HG03064 (cell line): Measurements from ENCODE around the gene RGS10.
"Not testable (repeated sequence)": the region's sequence is repeated elsewhere in the genome, so short reads cannot be mapped to it uniquely, and the experiment has no call there.

ENCODE experiments used
- ATAC-seq: cut with Tn5 transposase; IDR thresholded peaks from one replicate; pipeline ENCODE4 v1.9.1; 2021; ENCODE audit warnings: low read depth; ENCODE audit not compliant: unreplicated experiment

RGS10 gene

DNA sequence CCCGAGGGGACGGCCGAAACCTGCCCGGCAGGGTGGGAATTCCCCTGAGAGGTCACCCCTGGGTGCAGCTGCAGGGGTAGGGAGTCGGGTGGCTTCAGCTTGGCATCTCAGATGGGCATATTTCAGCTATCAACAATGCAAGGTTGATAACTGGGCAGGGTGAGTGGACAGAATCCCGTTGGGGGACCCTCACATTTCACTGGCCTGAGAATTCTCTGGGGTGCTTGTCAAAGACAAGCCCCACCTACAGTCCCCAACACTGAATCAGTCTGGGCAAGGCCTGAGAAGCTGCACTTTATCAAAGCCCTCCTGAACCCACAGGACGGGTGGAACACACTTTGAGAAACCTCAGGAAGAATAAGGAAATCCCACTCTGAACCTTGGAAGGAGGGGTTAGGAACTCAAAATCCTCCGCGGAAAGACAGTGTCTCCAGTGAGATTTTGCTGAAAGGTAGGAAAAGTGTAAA is 3.1 kb downstream of the RGS10 start:
- ATAC-seq = no peak

DNA sequence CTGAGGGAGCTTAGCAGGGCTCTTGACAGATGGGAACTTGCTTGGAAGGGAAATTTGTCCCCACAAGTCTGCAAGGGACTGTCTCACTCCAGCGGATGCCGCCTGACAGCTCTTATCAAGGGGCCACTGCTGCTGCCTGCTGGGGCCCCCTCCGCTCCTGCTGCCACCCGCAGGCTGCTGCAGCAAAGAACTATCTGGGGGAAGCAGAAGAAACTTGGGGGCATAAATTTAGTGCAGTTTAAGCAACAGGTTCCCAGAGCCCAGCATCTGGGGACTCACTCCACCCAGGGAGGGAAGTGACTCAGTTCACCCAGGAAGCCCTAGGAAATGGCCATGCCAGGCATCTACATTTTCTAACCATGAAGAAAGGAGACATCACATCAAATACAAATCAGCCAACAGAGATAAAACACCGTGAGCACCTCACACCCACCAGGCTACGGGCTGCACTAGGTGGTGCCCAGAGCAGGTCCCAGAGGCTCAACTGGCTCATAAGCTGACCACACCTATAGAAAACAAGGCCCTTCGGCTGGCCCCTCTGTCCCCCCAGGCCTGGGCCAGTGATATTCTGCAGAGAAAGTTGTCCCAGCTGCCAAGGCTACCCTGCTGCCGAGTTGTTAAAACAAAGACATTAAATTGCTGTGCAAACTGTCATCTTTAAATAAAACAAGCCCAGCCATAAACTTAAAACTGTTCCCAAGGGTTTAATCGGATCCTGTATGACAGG is 3.7 kb downstream of the RGS10 start:
- ATAC-seq = no peak

DNA sequence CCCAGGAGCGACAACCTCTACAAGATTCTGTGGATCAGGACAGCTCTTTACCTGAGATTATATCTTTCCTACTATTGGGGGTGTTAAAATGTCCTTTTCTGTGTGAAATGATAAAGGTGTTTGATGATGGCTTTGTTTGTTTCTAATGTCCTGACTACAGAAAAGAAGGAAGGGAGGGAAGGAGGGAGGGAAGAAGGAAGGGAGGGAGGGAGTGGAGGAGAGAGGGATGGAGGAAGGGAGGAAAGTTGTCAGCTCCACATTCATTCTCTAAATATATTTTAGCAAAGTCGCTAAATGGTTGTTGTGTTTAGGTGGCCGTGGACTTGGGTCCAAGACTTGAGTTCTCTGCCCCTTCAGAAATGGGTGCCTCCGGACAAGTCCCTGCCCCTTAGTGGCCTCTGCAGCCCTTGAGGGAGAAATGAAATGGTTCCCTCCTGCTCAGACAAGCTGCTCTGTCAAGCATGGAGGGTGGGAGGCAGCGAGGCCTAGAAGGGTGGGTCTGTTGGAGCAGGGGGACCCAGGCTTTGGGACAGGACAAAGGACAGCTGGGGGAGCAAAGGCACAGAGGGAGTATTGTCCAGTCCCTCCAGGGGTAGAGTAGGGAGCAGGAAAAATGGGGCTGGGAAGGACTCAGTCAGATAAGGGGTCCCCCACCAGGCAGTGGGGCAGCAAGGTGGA is 4.4 kb downstream of the RGS10 start:
- no peak for ATAC-seq

DNA sequence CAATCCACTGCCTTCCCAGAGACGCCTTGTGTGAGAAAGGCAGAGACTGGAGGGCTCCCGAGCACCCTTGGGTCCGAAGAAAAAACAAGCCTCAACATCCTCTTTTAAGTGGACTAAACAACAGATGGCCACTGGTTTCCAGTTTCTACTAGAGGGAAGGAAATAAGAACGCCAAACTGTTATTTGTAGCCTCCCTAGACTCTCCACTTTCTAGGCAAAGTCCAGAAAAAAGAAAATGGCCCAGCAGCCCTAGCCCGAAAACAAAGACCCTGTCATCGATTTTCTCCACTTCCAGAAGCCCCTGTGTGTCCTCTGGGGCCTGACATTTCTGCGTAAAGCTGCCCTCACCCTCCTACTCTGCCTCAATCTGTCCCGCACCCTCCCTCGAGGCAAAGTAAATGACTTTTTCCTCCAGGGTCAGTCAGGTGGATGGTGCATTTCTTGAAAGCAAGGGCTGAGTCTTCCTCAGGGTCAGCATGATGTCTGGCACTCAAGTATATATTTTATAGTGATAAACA is 6.0 kb downstream of the RGS10 start:
- no peak for ATAC-seq

DNA sequence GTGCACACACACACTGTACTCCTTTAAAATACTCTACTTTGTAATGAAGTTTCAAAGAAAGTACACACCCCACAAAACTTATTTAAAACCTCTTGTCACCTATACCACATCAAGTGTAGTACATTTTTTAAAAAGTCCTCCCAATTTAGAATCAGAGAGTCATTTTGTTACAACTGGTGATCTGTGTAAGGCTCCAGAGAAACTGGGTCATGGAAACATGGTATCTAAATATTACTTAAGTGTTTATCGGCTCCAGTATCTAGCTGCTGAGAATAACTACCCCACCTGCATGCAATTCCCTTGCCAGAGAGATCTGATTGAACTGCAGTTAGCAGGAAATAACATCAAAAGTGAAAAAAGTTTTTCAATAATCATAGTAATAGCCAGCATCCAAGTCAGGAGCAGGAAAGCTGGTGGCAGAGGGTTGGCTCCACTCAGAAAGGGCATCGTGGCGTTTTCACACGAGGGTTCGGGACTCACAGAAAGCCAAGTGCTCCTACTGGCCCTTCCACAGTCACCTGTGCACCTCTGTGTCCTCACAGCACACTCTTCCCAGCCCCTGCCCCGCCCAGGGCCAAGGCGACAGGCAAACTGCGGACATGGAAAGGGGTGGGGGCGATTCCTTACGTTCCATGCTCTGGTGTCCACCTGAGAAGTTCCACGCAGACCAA is 6.5 kb downstream of the RGS10 start:
- ATAC-seq = no peak

DNA sequence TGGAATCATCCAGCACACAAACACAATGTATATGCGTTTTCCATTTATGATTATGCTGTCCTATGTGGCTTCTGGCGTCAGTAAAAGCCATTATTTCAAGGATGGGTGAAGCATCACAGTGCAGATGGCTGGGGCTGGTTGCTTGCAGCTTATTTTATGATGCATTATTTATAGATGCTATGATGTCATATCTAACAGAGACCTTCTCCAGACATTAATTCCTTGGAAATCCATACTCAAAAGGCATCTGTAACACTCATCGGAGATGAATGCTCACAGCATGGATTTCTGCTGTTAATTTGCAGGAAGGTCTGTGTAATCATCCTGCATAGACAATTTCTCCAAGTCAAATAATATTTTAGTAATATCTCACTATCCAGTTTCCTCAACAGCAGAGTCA is 7.2 kb downstream of the RGS10 start:
- no peak for ATAC-seq

DNA sequence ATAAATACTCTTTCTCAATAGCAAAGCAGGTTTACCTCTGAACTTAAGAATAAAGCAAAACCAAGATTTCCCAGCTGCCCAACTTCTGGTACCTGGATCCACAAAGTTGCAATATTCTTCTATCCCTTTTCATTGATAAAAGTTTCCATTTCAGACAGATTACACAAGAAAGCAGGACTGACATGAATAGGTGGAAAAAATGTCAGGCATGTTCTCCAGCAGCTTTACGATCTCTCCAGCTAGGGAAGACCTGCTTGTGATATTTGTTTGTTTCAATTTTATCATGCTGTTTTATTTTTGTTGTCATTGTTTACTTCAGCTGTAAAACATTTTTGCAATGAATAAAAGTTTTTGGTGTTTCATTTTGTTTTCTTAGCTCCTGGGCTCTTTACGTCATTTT is 9.0 kb downstream of the RGS10 start:
- no peak for ATAC-seq

DNA sequence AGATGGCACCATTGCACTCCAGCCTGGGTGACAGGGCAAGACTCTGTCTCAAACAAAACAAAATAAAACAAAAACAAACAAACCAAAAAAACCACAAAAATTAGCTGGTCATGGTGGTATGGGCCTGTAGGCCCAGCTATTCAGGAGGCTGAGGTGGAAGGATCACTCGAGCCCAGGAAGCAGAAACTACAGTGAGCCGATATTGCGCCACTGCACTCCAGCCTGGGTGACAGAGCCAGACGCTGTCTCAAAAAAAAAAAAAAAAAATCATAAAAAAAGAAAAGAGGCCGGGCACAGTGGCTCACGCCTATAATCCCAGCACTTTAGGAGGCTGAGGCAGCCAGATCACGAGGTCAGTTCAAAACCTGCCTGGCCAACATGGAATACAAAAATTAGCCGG is 9.7 kb downstream of the RGS10 start:
- not testable (repeated sequence) for ATAC-seq

DNA sequence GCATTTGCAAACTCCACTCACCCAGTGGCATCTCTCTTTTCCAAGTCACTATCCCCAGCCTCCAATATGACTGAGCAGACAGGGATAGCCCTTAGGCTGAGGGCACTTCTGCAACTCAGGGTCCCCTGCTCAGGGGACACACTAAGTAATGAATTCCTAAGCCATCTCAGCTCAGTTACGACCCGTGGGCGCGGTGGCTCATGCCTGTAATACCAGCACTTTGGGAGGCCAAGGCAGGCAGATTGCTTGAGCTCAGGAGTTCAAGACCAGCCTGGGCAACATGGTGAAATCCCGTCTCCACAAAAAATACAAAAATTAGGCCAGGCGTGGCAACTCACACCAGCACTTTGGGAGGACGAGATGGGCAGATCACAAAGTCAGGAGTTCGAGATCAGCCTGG is 10.3 kb downstream of the RGS10 start:
- not testable (repeated sequence) for ATAC-seq

DNA sequence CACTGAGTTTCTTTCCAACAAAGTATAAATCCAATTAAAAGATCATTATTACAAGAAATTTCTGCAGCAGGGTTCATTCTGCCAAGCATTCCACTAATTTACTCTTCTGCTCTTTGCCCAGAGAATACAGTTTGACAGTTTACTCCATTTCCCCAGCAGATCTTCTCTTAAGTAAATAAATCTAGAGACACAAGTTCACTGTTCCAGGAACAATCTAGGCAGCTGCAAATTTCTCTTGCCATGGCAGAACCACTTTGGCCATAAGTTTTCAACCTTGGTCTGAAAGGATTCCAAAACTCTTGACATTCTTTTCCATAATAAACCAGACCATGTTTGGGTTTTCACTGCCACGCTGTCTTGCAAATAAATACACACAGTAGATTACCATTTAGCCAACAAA is 11.5 kb downstream of the RGS10 start:
- no peak for ATAC-seq

DNA sequence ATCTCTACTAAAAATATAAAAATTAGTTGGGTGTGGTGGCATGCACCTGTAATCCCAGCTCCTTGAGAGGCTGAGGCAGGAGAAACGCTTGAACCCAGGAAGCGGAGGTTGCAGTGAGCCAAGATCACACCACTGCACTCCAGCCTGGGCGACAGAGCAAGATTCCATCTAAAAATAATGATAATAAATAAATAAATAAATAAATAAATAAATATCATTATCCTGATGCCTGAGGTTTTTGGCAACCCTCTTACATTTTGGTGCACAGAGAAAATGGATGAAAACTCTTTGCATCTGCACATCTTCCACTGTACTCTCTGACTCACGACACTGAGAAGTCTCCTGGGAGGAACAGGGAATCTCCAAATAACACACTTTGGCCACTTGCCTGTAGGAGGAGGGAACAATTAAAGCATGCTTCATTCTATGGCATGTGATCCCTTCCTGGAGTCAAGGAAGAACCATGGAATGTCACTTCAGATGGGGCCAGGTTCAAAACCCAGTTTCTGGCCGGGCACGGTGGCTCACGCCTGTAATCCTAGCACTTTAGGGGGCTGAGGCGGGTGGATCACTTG is 13.8 kb downstream of the RGS10 start:
- not testable (repeated sequence) for ATAC-seq

DNA sequence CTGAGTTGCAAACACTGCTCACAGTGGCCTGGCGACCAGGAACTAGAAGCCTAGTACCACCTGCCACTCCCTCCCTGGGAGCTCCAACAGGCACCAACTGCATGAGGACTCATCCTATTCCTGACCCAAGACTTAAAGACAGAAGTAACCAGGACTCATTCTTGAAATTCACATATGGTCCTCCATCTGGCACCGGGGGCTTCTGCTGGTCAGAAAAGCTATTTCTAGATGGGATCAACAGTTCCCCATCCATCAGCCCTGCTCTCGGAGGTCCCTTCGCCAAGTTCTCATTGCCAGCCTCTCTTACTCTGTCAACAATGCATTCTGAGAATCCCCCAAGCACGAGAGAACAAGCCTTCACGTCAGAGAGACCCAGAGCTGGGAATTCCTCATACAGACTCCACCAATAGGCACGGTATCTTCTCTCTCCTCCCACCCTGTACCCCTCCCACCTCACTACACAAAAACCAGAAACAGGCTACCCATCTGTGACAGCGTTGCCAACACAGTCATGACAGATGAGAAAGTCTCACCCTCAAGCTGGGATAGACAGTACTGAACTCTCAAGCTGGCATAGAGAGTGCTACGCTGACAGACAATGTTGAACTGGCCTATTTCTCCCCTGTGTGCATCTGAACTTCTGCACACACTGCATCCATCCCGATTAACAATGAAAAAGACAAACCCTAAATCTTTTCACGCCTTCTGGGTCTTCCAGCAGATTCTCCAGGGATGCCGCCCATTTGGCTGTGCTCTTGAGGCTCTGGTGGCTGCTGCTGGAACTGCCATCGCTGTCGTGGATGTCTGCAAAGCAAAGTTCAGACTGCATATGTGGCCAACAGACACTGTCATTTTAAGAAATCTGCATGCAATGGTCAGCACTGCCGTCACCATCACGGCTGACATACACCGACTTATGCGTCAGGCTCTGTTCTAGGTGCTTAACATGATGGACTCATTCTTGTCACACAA is 15.6 kb downstream of the RGS10 start:
- ATAC-seq = no peak

DNA sequence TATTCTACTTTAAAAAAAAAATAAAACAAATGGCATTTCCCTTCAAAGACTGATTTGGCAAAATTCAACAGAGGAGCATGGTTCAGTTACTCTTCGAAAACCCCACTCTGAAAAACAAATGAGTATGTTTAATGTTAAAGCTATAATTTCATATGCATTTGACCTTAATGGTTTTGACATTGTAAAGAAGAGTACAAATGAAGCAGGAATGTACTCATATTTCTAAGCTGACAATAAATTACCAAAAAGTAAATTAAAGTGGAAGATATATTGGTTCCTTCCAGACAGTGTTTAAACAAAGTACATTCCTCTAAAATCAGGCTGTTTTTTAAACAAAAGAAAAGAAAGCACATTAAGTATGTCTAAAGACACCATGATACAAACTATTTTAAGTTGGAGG is 16.4 kb downstream of the RGS10 start:
- no peak for ATAC-seq

DNA sequence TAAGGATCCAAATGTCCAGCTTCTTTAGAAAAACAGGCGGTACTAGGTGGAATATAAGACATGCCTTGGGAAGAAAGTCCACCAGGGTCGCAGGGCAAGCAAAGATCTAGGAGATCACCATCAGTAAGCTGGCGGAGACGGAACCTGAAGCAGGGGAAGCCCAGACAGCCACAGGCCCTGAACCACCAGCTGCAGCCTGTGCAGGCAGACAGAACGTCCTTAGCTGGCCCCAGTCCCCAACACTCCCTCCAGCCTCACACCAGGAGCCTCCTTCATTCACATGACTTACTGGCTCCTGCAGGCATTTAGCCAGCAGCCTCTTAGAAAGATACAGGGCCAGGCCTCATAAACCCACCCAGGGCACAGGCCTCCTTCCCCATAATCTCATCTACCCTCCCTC is 17.4 kb downstream of the RGS10 start:
- ATAC-seq = no peak

DNA sequence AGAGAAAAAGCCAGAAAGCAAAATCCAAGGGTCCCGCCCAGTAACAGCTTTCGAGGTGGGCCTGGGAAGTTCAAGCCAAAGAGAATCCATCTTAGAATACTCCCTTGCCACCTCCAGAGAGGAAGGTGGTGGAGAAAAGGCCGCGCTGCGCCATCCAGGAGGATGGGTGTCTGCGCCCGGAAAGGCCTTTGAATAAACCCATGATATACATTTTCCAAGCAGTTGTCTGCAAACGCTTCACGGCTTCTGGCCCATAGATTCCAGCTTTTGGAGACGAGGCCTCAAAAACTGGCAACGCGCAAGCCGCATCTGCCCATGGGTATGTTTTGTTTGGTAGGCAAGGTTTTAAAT is 17.8 kb downstream of the RGS10 start:
- ATAC-seq = no peak

DNA sequence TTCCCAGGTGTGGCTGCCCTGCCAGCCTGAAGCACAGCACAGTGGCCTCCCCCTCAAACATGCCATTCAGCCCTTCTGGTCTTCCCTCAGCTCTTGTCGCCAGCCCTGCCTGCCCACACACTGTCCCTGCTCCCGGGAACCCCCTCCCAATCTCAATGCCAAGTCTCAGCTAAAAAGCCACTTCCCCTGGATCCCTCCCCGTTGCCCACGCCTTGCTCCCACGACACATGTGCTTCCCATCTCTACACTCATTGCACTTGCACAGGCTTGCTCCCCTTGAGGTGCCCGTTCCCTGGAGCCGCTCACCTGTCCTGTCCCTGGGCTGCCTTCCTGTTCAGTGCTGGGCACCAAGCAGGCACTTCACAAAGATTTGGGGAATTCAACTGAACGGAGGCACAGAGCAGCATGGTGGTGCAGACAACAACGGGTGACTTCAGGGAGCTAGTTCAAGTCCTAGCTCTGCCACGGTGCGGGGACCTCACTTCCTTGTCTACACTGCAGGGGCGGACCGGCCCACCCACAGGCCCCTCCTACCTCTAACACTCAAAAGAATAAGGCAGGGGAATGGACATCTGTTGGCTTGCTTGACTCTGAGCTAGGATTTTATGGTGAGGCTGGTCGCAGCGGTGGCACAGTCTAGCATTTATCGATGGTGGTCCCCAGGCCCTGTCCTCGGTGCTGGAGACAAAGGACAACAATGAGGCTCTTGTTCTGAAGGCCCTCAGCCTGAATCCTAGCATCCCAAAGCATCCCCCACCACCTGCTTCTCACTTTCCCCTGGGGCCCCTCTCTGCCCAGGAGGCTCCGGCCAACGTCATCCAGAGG is 18.4 kb downstream of the RGS10 start:
- no peak for ATAC-seq

DNA sequence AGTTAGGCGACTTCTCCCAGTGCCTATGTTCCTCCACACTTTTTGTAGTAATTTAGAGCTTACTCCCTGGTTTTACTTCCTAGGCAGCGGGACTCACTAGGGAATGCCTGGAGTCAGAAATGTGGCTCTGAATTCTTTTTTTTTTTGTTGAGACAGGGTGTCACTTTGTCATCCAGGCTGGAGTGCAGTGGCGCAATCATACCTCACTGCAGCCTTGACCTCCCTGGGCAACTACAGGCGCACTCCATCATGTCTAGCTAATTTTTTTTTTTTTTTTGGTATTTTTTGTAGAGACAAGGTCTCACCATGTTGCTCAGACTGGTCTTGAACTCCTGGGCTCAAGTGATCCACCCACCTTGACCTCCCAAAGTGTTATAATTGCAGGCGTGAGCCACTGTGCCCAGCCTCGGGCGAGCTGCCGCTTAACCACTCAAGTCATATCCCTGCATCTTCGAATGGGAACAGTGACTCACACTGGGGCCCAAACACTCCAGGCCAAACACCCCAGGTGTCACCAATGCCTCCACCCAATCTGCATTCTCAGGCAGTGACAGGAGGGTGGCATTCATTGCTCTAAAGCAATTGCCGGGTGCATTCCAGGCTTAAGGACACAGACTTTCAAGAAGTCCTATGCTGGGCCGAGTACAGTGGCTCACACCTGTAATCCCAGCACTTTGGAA is 19.6 kb downstream of the RGS10 start:
- ATAC-seq = no peak

DNA sequence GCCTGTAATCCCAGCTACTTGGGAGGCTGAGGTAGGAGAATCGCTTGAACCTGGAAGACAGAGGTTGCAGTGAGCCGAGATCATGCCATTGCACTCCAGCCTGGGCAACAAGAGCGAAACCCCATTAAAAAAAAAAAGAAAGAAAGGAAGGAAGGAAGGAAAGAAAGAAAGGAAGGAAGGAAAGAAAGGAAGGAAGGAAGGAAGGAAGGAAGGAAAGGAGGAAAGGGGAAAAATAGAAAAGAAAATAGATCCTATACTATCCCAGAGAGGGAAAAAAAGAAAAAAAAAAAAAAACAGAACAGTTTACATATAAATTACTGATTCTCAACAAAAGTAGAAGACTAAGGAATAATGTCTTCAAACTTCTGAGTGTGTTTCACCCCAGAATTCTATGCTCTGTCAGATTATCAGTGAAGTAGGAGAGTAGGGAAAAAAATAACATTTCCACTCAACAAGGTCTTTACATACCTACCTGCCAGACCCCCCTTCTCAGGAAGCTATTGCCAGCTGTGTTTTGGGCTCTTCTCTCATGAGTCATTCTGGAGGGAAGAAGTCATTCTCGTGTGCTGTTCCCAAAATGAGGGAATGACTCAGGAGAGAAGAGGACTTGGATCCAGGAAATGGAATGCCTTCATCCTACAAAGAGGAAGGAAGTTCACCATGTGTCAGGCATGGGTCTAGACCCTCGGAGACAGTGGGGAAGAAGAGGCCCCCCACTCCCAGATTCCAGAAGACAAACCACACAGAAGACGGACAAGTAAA is 20.9 kb downstream of the RGS10 start:
- no peak for ATAC-seq
